ENCODE measurements around the gene ALKBH6.

Gene ALKBH6

GRCh38 chr19:36003284-36003683, 10.7 kb downstream of the ALKBH6 start:
- no peaks in the 10 kb centered on the region for H3K27me3 ChIP-seq (ENCODE audit: insufficient read depth, low read length, poor library complexity)
- H3K4me2 ChIP-seq (ENCODE audit: insufficient read depth, low read length) = no peak overlapping the region
- ATAC-seq (ENCODE audit: insufficient read depth, low read depth) = no peak
- no peak for DNase-seq
- H4K20me1 ChIP-seq (ENCODE audit: insufficient read depth, low read length) = peaks cover 11% of the 10 kb centered on the region
- H3K4me1 ChIP-seq (ENCODE audit: insufficient read depth, low read length) = peaks cover 5% of the 10 kb centered on the region; the same call in 1 of the 2 replicates
- H3K27ac ChIP-seq (ENCODE audit: low read length) = no peak overlapping the region
- no peak for TF ChIP-seq EZH2 (IDR thresholded peaks at IDR 0.05; ENCODE audit: borderline replicate concordance, low read depth, low read length, severe bottlenecking)
- no peak for TF ChIP-seq CTCF (IDR thresholded peaks at IDR 0.05; ENCODE audit: borderline replicate concordance, extremely low read depth, low read length, poor library complexity, severe bottlenecking)
- no peak overlapping the region for H2AFZ ChIP-seq (ENCODE audit: low read depth, low read length)
- peaks cover 11% of the 10 kb centered on the region for H3K36me3 ChIP-seq (ENCODE audit: insufficient read depth, low read length)
- no peaks in the 10 kb centered on the region for H3K9me3 ChIP-seq (ENCODE audit: insufficient read depth, low read length, severe bottlenecking)
- H3K4me3 ChIP-seq (ENCODE audit: low read depth in 1 of 2, low read length in 2 of 2) = no peak overlapping the region
- H3K9ac ChIP-seq (ENCODE audit: low read depth, low read length) = no peak overlapping the region
- peaks cover 12% of the 10 kb centered on the region; the same call in 1 of the 2 replicates for H3K79me2 ChIP-seq (ENCODE audit: insufficient read depth, low read length)

- Histone ChIP-seq H3K9ac (ENCODE audit: low read depth, low read length) (no peak overlapping the region), H2AFZ (ENCODE audit: low read depth, low read length) (no peak overlapping the region), H3K27ac (ENCODE audit: low read length) (no peak overlapping the region), H3K4me1 (ENCODE audit: insufficient read depth, low read length) (peaks cover 9% of the 10 kb centered on the region), H3K36me3 (ENCODE audit: insufficient read depth, low read length) (peaks cover 22% of the 10 kb centered on the region), H4K20me1 (ENCODE audit: insufficient read depth, low read length) (peaks cover 16% of the 10 kb centered on the region), H3K4me3 (ENCODE audit: low read depth in 1 of 2, low read length in 2 of 2) (no peak overlapping the region), H3K9me3 (ENCODE audit: insufficient read depth, low read length, severe bottlenecking) (no peaks in the 10 kb centered on the region), H3K4me2 (ENCODE audit: insufficient read depth, low read length) (no peak overlapping the region), H3K27me3 (ENCODE audit: insufficient read depth, low read length, poor library complexity) (no peaks in the 10 kb centered on the region), H3K79me2 (ENCODE audit: insufficient read depth, low read length) (peaks cover 24% of the 10 kb centered on the region)
- TF ChIP-seq CTCF (IDR thresholded peaks at IDR 0.05; ENCODE audit: borderline replicate concordance, extremely low read depth, low read length, poor library complexity, severe bottlenecking) (no peak), EZH2 (IDR thresholded peaks at IDR 0.05; ENCODE audit: borderline replicate concordance, low read depth, low read length, severe bottlenecking) (no peak)
- DNase-seq (no peak), ATAC-seq (ENCODE audit: insufficient read depth, low read depth) (no peak)
These were observed 12.4 kb downstream of the ALKBH6 start for GRCh38 chr19:36001605-36002004.

GRCh38 chr19:35996777-35997176, 17.2 kb downstream of the ALKBH6 start:
- no peaks in the 10 kb centered on the region for H3K27me3 ChIP-seq (ENCODE audit: insufficient read depth, low read length, poor library complexity)
- H3K79me2 ChIP-seq (ENCODE audit: insufficient read depth, low read length) = peaks cover 43% of the 10 kb centered on the region
- no peak for ATAC-seq (ENCODE audit: insufficient read depth, low read depth)
- peak overlapping the region in 1 of 2 experiments; percentile 94; a peak in 2 of 4 replicates for H3K4me3 ChIP-seq (ENCODE audit: low read depth in 1 of 2, low read length in 2 of 2)
- TF ChIP-seq EZH2 (IDR thresholded peaks at IDR 0.05; ENCODE audit: borderline replicate concordance, low read depth, low read length, severe bottlenecking) = no peak
- H3K36me3 ChIP-seq (ENCODE audit: insufficient read depth, low read length) = peaks cover 23% of the 10 kb centered on the region
- H3K27ac ChIP-seq (ENCODE audit: low read length) = no peak overlapping the region; the same call in 1 of the 2 replicates
- DNase-seq = no peak
- no peaks in the 10 kb centered on the region for H3K9me3 ChIP-seq (ENCODE audit: insufficient read depth, low read length, severe bottlenecking)
- peaks cover 25% of the 10 kb centered on the region; the same call in 1 of the 2 replicates for H4K20me1 ChIP-seq (ENCODE audit: insufficient read depth, low read length)
- no peak overlapping the region for H2AFZ ChIP-seq (ENCODE audit: low read depth, low read length)
- peak overlapping the region; percentile 79; the same call in 1 of the 2 replicates for H3K9ac ChIP-seq (ENCODE audit: low read depth, low read length)
- H3K4me1 ChIP-seq (ENCODE audit: insufficient read depth, low read length) = peaks cover 32% of the 10 kb centered on the region
- peak overlapping the region; percentile 91 for H3K4me2 ChIP-seq (ENCODE audit: insufficient read depth, low read length)

- Histone ChIP-seq H3K27ac (ENCODE audit: low read length) (peak within 1 kb of the TSS; percentile 79), H2AFZ (ENCODE audit: low read depth, low read length) (peak within 1 kb of the TSS; percentile 81), H3K4me2 (ENCODE audit: insufficient read depth, low read length) (peak within 1 kb of the TSS; percentile 91), H3K4me1 (ENCODE audit: insufficient read depth, low read length) (peaks cover 32% of the 10 kb centered on the region), H3K9me3 (ENCODE audit: insufficient read depth, low read length, severe bottlenecking) (no peaks in the 10 kb centered on the region), H3K36me3 (ENCODE audit: insufficient read depth, low read length) (peaks cover 15% of the 10 kb centered on the region), H3K79me2 (ENCODE audit: insufficient read depth, low read length) (peaks cover 37% of the 10 kb centered on the region), H3K27me3 (ENCODE audit: insufficient read depth, low read length, poor library complexity) (no peaks in the 10 kb centered on the region), H4K20me1 (ENCODE audit: insufficient read depth, low read length) (peaks cover 17% of the 10 kb centered on the region; the same call in 1 of the 2 replicates), H3K4me3 (ENCODE audit: low read depth in 1 of 2, low read length in 2 of 2) (peak within 1 kb of the TSS; percentile 51 to 94; a peak in 3 of 4 replicates), H3K9ac (ENCODE audit: low read depth, low read length) (peak within 1 kb of the TSS; percentile 79)
- ATAC-seq (ENCODE audit: insufficient read depth, low read depth) = peak; percentile 92
- TF ChIP-seq CTCF (IDR thresholded peaks at IDR 0.05; ENCODE audit: borderline replicate concordance, extremely low read depth, low read length, poor library complexity, severe bottlenecking) = no peak
- TF ChIP-seq EZH2 (IDR thresholded peaks at IDR 0.05; ENCODE audit: borderline replicate concordance, low read depth, low read length, severe bottlenecking) = no peak
- DNase-seq = peak; percentile 94
These were observed 18.7 kb downstream of the ALKBH6 start, which contains the start of gene SDHAF1 for GRCh38 chr19:35995048-35995993. TSS of gene SDHAF1 (plus strand) at chr19:35995188. CDS start at chr19:35995275, 87 bp downstream.
